Measurements from ENCODE around the gene PILRB.

Gene PILRB

DNA sequence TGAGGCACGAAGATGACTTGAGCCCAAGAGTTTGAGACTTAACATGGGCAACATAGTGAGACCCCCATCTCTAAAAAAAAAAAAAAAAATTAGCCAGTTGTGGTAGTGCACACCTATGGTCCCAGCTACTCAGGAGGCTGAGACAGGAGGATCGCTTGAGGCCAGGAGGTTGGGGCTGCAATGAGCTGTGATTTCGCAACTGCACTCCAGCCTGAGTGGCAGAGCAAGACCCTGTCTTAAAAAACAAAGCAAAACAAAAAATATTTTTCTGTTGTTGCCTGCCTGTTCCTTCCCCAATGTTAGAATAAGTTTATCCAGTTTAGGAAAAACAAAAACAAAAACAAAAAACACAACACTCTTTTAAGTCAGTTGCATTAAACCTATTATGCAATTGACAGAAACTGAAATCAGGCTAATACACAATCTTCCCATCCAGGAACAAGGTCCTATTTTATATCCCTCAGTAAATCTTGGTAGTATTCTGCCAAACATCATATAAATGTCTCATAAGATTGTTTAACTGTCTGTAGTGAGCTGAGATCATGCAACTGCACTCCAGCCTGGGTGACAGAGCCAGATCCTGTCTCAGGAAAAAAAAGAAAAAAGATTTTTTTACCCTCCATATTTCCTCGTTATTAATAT is 20.3 kb downstream of the PILRB start:
- TF ChIP-seq, protein P1, sequence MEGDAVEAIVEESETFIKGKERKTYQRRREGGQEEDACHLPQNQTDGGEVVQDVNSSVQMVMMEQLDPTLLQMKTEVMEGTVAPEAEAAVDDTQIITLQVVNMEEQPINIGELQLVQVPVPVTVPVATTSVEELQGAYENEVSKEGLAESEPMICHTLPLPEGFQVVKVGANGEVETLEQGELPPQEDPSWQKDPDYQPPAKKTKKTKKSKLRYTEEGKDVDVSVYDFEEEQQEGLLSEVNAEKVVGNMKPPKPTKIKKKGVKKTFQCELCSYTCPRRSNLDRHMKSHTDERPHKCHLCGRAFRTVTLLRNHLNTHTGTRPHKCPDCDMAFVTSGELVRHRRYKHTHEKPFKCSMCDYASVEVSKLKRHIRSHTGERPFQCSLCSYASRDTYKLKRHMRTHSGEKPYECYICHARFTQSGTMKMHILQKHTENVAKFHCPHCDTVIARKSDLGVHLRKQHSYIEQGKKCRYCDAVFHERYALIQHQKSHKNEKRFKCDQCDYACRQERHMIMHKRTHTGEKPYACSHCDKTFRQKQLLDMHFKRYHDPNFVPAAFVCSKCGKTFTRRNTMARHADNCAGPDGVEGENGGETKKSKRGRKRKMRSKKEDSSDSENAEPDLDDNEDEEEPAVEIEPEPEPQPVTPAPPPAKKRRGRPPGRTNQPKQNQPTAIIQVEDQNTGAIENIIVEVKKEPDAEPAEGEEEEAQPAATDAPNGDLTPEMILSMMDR (IDR thresholded peaks at IDR 0.05): no peak

GRCh38 chr7:100380196-100380595 is 22.3 kb downstream of the PILRB start:
- TF ChIP-seq, protein P1 (IDR thresholded peaks at IDR 0.05): no peak

- TF ChIP-seq, protein P1 (IDR thresholded peaks at IDR 0.05): no peak
These were observed 26.8 kb downstream of the PILRB start for GRCh38 chr7:100384628-100385294.

DNA sequence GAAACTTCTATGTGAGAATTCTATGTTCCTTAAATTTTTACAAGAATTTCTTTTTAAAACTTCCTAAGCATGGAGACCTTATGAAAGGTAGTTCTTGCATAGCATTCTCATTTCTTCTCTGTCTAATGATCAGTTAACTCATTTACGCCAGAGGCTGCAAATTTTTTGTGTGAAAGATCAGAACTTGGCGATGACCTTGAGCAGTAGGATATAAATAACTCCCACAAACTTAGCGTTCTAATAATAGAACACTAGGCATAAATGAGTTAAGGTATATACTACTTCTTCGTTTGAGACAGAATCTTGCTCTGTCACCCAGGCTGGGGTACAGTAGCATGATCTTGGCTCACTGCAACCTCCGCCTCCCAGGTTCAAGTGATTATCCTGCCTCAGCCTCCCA is 29.0 kb downstream of the PILRB start:
- TF ChIP-seq, protein P1 (IDR thresholded peaks at IDR 0.05): no peak

DNA sequence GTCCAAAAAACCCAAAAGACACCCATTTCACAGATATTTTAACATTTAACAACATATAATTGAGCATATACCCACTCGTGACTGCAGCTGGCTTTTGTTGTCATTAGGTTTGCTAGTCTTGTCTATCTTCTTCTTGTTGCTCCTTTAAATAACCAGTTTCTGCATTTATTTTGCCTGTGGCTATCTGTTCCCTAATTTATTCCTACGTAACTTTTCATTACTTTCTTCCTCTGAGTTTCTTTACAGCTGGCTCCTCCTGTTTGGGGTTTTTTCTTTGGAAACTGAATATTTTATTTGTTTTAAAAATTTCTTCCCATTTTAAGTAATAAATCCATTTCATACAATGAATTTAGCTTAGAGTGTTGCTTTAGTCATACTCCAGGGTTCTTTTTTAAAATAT is 29.8 kb downstream of the PILRB start:
- TF ChIP-seq, protein P1 (IDR thresholded peaks at IDR 0.05): no peak

DNA sequence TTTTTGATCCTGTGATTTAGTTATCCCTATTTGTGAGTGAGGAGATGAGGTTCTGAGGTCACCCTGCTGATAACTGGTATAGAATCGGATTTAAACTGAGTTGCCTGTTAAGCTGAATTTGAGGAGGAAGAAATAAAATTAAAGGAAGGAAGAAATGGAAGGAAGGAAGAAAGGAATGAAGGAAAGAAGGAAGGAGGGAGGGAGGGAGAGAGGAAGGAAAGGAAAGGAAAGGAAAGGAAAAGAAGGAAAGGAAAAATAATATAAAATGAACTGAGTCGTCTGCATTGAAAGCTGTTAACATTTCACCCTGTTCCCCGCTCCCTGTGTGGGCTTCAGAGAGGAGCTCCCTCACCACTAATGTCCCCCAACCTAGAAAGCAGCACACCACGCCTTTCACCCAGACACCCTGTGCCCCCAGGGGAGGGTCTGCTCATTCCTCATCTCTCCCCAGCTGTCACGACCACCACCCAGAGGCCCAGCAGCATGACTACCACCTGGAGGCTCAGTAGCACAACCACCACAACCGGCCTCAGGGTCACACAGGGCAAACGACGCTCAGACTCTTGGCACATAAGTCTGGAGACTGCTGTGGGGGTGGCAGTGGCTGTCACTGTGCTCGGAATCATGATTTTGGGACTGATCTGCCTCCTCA is 31.6 kb downstream of the PILRB start:
- TF ChIP-seq, protein P1 (IDR thresholded peaks at IDR 0.05): no peak

- TF ChIP-seq, protein P1 (IDR thresholded peaks at IDR 0.05): no peak
These were observed 32.5 kb downstream of the PILRB start for GRCh38 chr7:100390286-100391009.
